BJ (cell line): ENCODE measurements around the gene SPIB. TPM values are rescaled to one million over a fixed set of nuclear protein-coding genes. Genes with fewer than 3 reads are reported as not detected.

Experiments
- CTCF ChIA-PET: fragments of 350-600 bp; formaldehyde crosslinking; extraction: SDS; loops from one replicate; lab custom pipeline; 2021; ENCODE audit warnings: antibody characterized with exemption, inconsistent platforms; lab: Yijun Ruan, JAX
- POLR2A ChIA-PET: fragments of 300-600 bp; sonication (Branson Sonifier 250); formaldehyde crosslinking; extraction: SDS; loops from one replicate; lab custom pipeline; 2021; ENCODE audit warnings: antibody characterized with exemption; lab: Charles Lee
- DNase-seq: peaks from one replicate; pipeline ENCODE4 v3.0.0-alpha.2; 2011; ENCODE audit warnings: low read depth
- H3K27me3 ChIP-seq: 2 replicates; pipeline ENCODE4 v1.6.0; 2011; ENCODE audit warnings: low read length; ENCODE audit not compliant: control insufficient read depth, insufficient read depth
- H3K36me3 ChIP-seq: 2 replicates; pipeline ENCODE4 v1.5.1; 2011; ENCODE audit warnings: low read length; ENCODE audit not compliant: control insufficient read depth, insufficient read depth
- H3K4me3 ChIP-seq: 2 replicates; pipeline ENCODE4 v1.5.1; 2011; ENCODE audit warnings: low read depth, mild to moderate bottlenecking, control low read depth, low read length
- polyA plus RNA-seq: library from polyadenylated mRNA; depleted of rRNA; stranded (reverse); fragments of >200 nt; gene quantifications from 2 replicates; pipeline ENCODE4 v1.2.3, GENCODE V29; 2011
- TF ChIP-seq, protein P1 (sequence below): IDR thresholded peaks from 2 replicates; pipeline ENCODE4 v1.5.1; 2011; ENCODE audit warnings: low read depth, mild to moderate bottlenecking, control low read depth, inconsistent platforms, low read length, moderate library complexity; ENCODE audit not compliant: insufficient read depth

The SPIB gene
- polyA plus RNA-seq, 1 experiment: not detected

DNA sequence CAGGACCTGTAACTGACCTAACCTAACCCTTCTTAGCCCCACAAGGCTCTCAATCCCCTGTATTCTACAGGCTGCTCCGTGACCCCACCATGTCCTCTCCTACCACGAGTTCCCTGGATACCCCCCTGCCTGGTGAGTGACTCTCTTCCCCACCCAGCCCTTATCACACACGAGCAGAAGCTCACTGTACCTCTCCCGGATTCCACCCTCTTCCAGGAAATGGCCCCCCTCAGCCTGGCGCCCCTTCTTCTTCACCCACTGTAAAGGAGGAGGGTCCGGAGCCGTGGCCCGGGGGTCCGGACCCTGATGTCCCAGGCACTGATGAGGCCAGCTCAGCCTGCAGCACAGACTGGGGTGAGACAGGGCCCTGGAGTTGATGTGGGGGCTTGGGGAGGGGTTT, 41.2 kb upstream of the SPIB start:
- TF ChIP-seq, protein P1, sequence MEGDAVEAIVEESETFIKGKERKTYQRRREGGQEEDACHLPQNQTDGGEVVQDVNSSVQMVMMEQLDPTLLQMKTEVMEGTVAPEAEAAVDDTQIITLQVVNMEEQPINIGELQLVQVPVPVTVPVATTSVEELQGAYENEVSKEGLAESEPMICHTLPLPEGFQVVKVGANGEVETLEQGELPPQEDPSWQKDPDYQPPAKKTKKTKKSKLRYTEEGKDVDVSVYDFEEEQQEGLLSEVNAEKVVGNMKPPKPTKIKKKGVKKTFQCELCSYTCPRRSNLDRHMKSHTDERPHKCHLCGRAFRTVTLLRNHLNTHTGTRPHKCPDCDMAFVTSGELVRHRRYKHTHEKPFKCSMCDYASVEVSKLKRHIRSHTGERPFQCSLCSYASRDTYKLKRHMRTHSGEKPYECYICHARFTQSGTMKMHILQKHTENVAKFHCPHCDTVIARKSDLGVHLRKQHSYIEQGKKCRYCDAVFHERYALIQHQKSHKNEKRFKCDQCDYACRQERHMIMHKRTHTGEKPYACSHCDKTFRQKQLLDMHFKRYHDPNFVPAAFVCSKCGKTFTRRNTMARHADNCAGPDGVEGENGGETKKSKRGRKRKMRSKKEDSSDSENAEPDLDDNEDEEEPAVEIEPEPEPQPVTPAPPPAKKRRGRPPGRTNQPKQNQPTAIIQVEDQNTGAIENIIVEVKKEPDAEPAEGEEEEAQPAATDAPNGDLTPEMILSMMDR: no peak
- peaks cover 34% of the 10 kb centered on the region for H3K36me3 ChIP-seq
- H3K4me3 ChIP-seq: no peak overlapping the region
- POLR2A ChIA-PET: interaction anchor here (0.6 kb wide), 1 partner anchor 8 kb away, joined by 4 read pairs; no protein-coding TSS in a partner anchor
- CTCF ChIA-PET: interaction anchor here (1.0 kb wide), 1 partner anchor 20 kb away, joined by 3 read pairs; no protein-coding TSS in a partner anchor
- H3K27me3 ChIP-seq: no peaks in the 10 kb centered on the region
- no peak for DNase-seq

DNA sequence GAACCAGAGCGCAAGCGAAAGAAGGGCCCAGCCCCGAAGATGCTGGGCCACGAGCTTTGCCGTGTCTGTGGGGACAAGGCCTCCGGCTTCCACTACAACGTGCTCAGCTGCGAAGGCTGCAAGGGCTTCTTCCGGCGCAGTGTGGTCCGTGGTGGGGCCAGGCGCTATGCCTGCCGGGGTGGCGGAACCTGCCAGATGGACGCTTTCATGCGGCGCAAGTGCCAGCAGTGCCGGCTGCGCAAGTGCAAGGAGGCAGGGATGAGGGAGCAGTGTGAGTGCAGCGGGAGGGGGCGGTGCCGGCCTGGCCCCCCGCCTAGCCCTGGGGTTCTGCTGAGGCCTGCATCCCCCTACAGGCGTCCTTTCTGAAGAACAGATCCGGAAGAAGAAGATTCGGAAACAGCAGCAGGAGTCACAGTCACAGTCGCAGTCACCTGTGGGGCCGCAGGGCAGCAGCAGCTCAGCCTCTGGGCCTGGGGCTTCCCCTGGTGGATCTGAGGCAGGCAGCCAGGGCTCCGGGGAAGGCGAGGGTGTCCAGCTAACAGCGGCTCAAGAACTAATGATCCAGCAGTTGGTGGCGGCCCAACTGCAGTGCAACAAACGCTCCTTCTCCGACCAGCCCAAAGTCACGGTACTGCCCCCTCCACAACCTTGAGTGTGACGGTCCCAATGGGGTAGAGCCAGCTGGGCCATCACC, 40.4 kb upstream of the SPIB start:
- H3K27me3 ChIP-seq: no peaks in the 10 kb centered on the region
- TF ChIP-seq, protein P1: no peak
- H3K36me3 ChIP-seq: peaks cover 36% of the 10 kb centered on the region
- CTCF ChIA-PET: interaction anchor here (1.0 kb wide), 1 partner anchor 21 kb away, joined by 3 read pairs; no protein-coding TSS in a partner anchor
- no peak overlapping the region for H3K4me3 ChIP-seq
- no peak for DNase-seq
- POLR2A ChIA-PET: no interaction called here

DNA sequence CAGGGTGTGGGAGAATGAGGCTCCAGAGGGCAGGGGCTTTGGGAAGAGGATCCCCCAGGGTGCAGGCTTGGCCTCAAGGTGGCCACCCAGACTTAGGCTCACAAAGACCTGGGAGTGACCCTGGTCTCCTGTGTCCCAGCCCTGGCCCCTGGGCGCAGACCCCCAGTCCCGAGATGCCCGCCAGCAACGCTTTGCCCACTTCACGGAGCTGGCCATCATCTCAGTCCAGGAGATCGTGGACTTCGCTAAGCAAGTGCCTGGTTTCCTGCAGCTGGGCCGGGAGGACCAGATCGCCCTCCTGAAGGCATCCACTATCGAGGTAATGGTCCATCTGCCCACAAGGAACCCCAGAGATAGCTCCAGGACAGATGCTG, 39.9 kb upstream of the SPIB start:
- TF ChIP-seq, protein P1: no peak
- Histone ChIP-seq H3K4me3 (no peak overlapping the region), H3K36me3 (peaks cover 36% of the 10 kb centered on the region), H3K27me3 (no peaks in the 10 kb centered on the region)
- DNase-seq: no peak
- CTCF ChIA-PET: no interaction called here
- POLR2A ChIA-PET: no interaction called here

DNA sequence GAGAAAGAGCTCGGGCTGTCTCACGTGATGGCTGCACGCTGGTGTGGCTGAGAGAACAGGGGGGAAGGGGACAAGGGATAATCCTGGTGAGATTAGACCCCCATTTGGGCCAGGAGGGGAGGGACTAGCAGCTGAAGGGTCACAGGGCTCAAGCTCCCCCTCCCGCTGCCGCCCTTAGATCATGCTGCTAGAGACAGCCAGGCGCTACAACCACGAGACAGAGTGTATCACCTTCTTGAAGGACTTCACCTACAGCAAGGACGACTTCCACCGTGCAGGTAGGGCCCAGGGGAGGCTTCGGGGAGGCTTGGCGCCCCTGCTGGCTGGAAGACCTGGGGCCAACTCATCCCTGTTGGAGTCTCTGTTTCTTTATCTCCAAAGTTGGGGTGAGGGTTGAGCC, 39.1 kb upstream of the SPIB start:
- CTCF ChIA-PET: no interaction called here
- POLR2A ChIA-PET: no interaction called here
- H3K4me3 ChIP-seq: no peak overlapping the region
- no peaks in the 10 kb centered on the region for H3K27me3 ChIP-seq
- DNase-seq: no peak
- H3K36me3 ChIP-seq: peaks cover 36% of the 10 kb centered on the region
- TF ChIP-seq, protein P1: no peak

DNA sequence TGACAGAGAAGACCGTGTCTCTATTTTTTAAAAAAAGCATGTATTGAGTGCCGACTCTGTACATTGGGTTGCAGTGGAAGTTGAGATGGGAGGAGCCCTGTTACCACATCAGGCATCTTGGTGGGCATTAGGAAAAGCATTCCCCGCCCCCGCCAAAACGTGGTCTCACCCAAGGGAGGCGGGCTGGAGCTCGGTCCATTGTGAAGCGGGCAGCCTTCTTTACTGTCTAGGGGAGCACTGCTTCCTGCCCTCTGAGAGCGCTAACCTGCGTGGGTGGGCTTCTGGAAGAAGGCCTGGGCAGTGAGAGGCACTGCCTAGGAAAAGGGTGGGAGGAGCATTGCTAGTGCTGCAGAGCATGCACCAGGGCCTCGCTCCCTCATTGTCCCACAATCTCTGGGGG, 38.6 kb upstream of the SPIB start:
- peaks cover 36% of the 10 kb centered on the region for H3K36me3 ChIP-seq
- DNase-seq: no peak
- ChIA-PET POLR2A (no interaction called here), CTCF (interaction anchor here (1.0 kb wide), 1 partner anchor 11 kb away, joined by 3 read pairs; no protein-coding TSS in a partner anchor)
- TF ChIP-seq, protein P1: no peak
- H3K27me3 ChIP-seq: no peaks in the 10 kb centered on the region
- no peak overlapping the region for H3K4me3 ChIP-seq
